ENCODE data around the gene ARID5B.

- TF ChIP-seq CTCF (IDR thresholded peaks at IDR 0.05) (no peak), ELF4 (CRISPR knock-in tag; IDR thresholded peaks at IDR 0.05; ENCODE audit: low read depth) (no peak), NR1H2 (CRISPR knock-in tag; IDR thresholded peaks at IDR 0.05) (no peak), STAT6 (CRISPR knock-in tag; conservative IDR thresholded peaks at IDR 0.05; ENCODE audit: low read depth) (no peak), ZSCAN18 (CRISPR knock-in tag; IDR thresholded peaks at IDR 0.05) (no peak), HMGXB4 (CRISPR knock-in tag; IDR thresholded peaks at IDR 0.05) (no peak), ZBTB21 (CRISPR knock-in tag; IDR thresholded peaks at IDR 0.05; ENCODE audit: borderline replicate concordance) (no peak)
Measured at GRCh38 chr10:62019013-62019684, 117.7 kb downstream of the ARID5B start.

Data from WTC11 (cell line).